Measurements from ENCODE around the gene MFAP2.

Gene MFAP2

DNA sequence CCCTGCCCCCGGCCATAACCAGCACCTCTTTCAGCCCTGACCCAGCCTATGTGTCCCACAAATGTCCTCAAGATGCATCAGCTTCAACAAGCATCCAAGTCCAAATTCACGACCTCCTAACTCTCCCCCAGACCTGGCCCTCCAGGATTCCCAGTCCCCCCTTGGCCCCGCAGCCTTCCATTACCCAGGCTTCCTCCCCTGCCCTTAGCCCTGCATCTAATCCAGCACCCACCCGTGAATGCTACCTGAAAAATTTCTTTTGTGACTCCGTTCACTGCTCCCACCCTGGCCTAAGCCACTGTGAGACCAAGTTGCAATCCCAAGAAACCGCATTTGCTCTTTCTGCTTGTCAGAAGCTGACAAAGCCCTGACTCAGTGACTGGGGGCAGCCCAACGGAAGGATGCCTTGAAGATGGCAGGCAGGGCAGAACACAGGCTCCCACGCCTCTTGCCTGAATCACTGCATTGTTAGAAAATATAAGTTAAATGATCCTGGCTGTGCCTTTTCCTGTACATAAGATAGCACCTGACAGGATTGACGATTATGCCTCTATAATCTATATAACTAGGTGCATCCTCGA, 939 bp upstream of the MFAP2 start:
- Histone ChIP-seq H3K4me1 (ENCODE audit: control insufficient read depth, insufficient read depth, low read length, unreplicated experiment) (peaks cover 24% of the 10 kb centered on the region), H3K79me2 (ENCODE audit: control insufficient read depth, insufficient read depth, low read length, unreplicated experiment) (peaks cover 8% of the 10 kb centered on the region), H3K4me3 (ENCODE audit: low read depth, low read length) (peak overlapping the region; percentile 78; the same call in 1 of the 2 replicates), H3K27ac (ENCODE audit: low read depth, low read length) (peak overlapping the region; percentile 88), H3K36me3 (ENCODE audit: insufficient read depth, low read length) (no peaks in the 10 kb centered on the region), H3K27me3 (ENCODE audit: insufficient read depth, low read length) (no peaks in the 10 kb centered on the region), H2AFZ (ENCODE audit: low read length, unreplicated experiment) (no peak overlapping the region)

GRCh38 chr1:16979475-16980327, 719 bp downstream of the MFAP2 start:
- no peaks in the 10 kb centered on the region for H3K27me3 ChIP-seq (ENCODE audit: insufficient read depth, low read length)
- no peak overlapping the region for H2AFZ ChIP-seq (ENCODE audit: low read length, unreplicated experiment)
- H3K36me3 ChIP-seq (ENCODE audit: insufficient read depth, low read length), result no peaks in the 10 kb centered on the region
- peak overlapping the region; percentile 26; the same call in 1 of the 2 replicates for H3K27ac ChIP-seq (ENCODE audit: low read depth, low read length)
- peaks cover 21% of the 10 kb centered on the region for H3K4me1 ChIP-seq (ENCODE audit: control insufficient read depth, insufficient read depth, low read length, unreplicated experiment)
- peak overlapping the region; percentile 78 for H3K4me3 ChIP-seq (ENCODE audit: low read depth, low read length)
- H3K79me2 ChIP-seq (ENCODE audit: control insufficient read depth, insufficient read depth, low read length, unreplicated experiment), result peaks cover 8% of the 10 kb centered on the region

GRCh38 chr1:16978567-16979474, 1.6 kb downstream of the MFAP2 start:
- Histone ChIP-seq H3K79me2 (ENCODE audit: control insufficient read depth, insufficient read depth, low read length, unreplicated experiment) (peaks cover 8% of the 10 kb centered on the region), H3K27me3 (ENCODE audit: insufficient read depth, low read length) (no peaks in the 10 kb centered on the region), H3K36me3 (ENCODE audit: insufficient read depth, low read length) (no peaks in the 10 kb centered on the region), H2AFZ (ENCODE audit: low read length, unreplicated experiment) (no peak overlapping the region), H3K27ac (ENCODE audit: low read depth, low read length) (peak overlapping the region; percentile 26; the same call in 1 of the 2 replicates), H3K4me3 (ENCODE audit: low read depth, low read length) (peak overlapping the region; percentile 78), H3K4me1 (ENCODE audit: control insufficient read depth, insufficient read depth, low read length, unreplicated experiment) (peaks cover 14% of the 10 kb centered on the region)

GRCh38 chr1:16978139-16978538, 2.3 kb downstream of the MFAP2 start:
- Histone ChIP-seq H3K4me3 (ENCODE audit: low read depth, low read length) (no peak overlapping the region), H3K4me1 (ENCODE audit: control insufficient read depth, insufficient read depth, low read length, unreplicated experiment) (peaks cover 14% of the 10 kb centered on the region), H3K36me3 (ENCODE audit: insufficient read depth, low read length) (no peaks in the 10 kb centered on the region), H3K27me3 (ENCODE audit: insufficient read depth, low read length) (no peaks in the 10 kb centered on the region), H3K27ac (ENCODE audit: low read depth, low read length) (no peak overlapping the region), H3K79me2 (ENCODE audit: control insufficient read depth, insufficient read depth, low read length, unreplicated experiment) (peaks cover 8% of the 10 kb centered on the region), H2AFZ (ENCODE audit: low read length, unreplicated experiment) (no peak overlapping the region)

- H3K27me3 ChIP-seq (ENCODE audit: insufficient read depth, low read length), result no peaks in the 10 kb centered on the region
- H3K4me1 ChIP-seq (ENCODE audit: control insufficient read depth, insufficient read depth, low read length, unreplicated experiment), result peaks cover 14% of the 10 kb centered on the region
- no peaks in the 10 kb centered on the region for H3K36me3 ChIP-seq (ENCODE audit: insufficient read depth, low read length)
- H3K4me3 ChIP-seq (ENCODE audit: low read depth, low read length), result no peak overlapping the region
- H3K27ac ChIP-seq (ENCODE audit: low read depth, low read length), result no peak overlapping the region
- H2AFZ ChIP-seq (ENCODE audit: low read length, unreplicated experiment), result no peak overlapping the region
- H3K79me2 ChIP-seq (ENCODE audit: control insufficient read depth, insufficient read depth, low read length, unreplicated experiment), result peaks cover 8% of the 10 kb centered on the region
Measured at GRCh38 chr1:16977377-16977776, 3.0 kb downstream of the MFAP2 start.

DNA sequence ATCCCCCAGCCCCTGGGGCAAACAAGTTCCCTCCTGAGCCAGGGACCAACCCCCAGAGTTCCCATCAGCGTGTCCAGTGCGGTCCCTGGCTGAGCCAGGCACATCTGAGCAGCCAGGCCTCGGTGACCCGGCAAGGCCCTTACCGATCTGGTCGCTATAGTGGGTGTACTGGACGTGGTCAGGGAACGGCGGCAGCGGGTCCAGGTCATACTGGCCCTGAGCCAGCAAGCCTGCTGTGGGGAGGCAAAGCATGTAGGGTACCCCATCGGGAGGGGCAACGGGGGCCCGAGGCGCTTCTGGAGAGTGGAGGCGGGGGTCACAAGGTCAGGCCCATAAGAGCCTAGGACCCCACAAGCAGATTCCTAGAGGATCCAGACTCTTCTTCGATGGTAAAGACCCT, 3.5 kb downstream of the MFAP2 start:
- Histone ChIP-seq H3K79me2 (ENCODE audit: control insufficient read depth, insufficient read depth, low read length, unreplicated experiment) (peaks cover 8% of the 10 kb centered on the region), H3K27ac (ENCODE audit: low read depth, low read length) (no peak overlapping the region), H3K4me1 (ENCODE audit: control insufficient read depth, insufficient read depth, low read length, unreplicated experiment) (peaks cover 14% of the 10 kb centered on the region), H3K27me3 (ENCODE audit: insufficient read depth, low read length) (no peaks in the 10 kb centered on the region), H3K4me3 (ENCODE audit: low read depth, low read length) (no peak overlapping the region), H2AFZ (ENCODE audit: low read length, unreplicated experiment) (no peak overlapping the region), H3K36me3 (ENCODE audit: insufficient read depth, low read length) (no peaks in the 10 kb centered on the region)

- H2AFZ ChIP-seq (ENCODE audit: low read length, unreplicated experiment), result no peak overlapping the region
- peaks cover 3% of the 10 kb centered on the region for H3K4me1 ChIP-seq (ENCODE audit: control insufficient read depth, insufficient read depth, low read length, unreplicated experiment)
- H3K27me3 ChIP-seq (ENCODE audit: insufficient read depth, low read length), result no peaks in the 10 kb centered on the region
- H3K27ac ChIP-seq (ENCODE audit: low read depth, low read length), result no peak overlapping the region
- H3K36me3 ChIP-seq (ENCODE audit: insufficient read depth, low read length), result no peaks in the 10 kb centered on the region
- H3K4me3 ChIP-seq (ENCODE audit: low read depth, low read length), result no peak overlapping the region
- peaks cover 8% of the 10 kb centered on the region for H3K79me2 ChIP-seq (ENCODE audit: control insufficient read depth, insufficient read depth, low read length, unreplicated experiment)
Measured at GRCh38 chr1:16975838-16976237, 4.6 kb downstream of the MFAP2 start.

DNA sequence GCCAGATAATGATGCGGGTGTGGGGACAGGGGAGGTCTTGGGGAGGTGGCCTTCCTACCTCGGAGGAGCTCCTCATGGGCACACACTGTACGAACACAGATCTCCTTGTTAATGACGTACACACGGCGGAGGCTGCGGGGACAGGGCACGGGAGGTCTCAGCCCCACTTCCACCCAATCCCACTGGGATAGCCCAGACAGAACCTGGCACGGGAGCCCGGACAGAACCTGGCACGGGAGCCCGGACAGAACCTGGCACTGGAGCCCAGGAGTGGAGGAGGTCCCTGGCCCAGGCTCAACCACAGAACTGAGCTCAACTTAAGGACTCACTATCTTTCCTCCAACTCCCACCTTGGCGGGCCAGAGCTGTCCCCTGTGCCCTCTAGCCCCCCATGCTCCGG, 5.2 kb downstream of the MFAP2 start:
- peaks cover 8% of the 10 kb centered on the region for H3K79me2 ChIP-seq (ENCODE audit: control insufficient read depth, insufficient read depth, low read length, unreplicated experiment)
- H3K27ac ChIP-seq (ENCODE audit: low read depth, low read length), result no peak overlapping the region
- no peaks in the 10 kb centered on the region for H3K36me3 ChIP-seq (ENCODE audit: insufficient read depth, low read length)
- H3K4me1 ChIP-seq (ENCODE audit: control insufficient read depth, insufficient read depth, low read length, unreplicated experiment), result peaks cover 3% of the 10 kb centered on the region
- no peak overlapping the region for H3K4me3 ChIP-seq (ENCODE audit: low read depth, low read length)
- no peak overlapping the region for H2AFZ ChIP-seq (ENCODE audit: low read length, unreplicated experiment)
- H3K27me3 ChIP-seq (ENCODE audit: insufficient read depth, low read length), result no peaks in the 10 kb centered on the region

DNA sequence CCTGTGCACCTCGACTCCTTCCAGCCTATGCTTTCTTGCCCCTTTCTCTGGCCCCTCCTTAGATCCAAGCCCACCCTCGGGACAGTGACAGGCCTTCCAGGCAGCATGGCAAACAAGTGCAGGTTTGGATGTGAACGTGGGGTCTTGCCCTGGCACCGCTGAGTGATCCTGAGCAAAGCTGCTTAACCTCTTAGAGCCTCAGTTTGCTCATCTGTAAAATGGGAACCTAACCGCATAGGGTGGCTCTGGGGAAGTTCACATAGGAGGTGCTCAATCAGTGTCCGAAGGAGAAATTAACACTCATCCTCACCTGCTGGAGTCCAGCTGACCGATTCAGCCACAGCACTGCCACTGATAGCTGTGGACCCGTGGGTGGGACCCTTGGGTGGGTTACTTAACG, 7.2 kb downstream of the MFAP2 start:
- Histone ChIP-seq H3K36me3 (ENCODE audit: insufficient read depth, low read length) (no peaks in the 10 kb centered on the region), H3K4me1 (ENCODE audit: control insufficient read depth, insufficient read depth, low read length, unreplicated experiment) (no peaks in the 10 kb centered on the region), H3K27ac (ENCODE audit: low read depth, low read length) (no peak overlapping the region), H3K27me3 (ENCODE audit: insufficient read depth, low read length) (no peaks in the 10 kb centered on the region), H3K4me3 (ENCODE audit: low read depth, low read length) (no peak overlapping the region), H3K79me2 (ENCODE audit: control insufficient read depth, insufficient read depth, low read length, unreplicated experiment) (no peaks in the 10 kb centered on the region), H2AFZ (ENCODE audit: low read length, unreplicated experiment) (no peak overlapping the region)

DNA sequence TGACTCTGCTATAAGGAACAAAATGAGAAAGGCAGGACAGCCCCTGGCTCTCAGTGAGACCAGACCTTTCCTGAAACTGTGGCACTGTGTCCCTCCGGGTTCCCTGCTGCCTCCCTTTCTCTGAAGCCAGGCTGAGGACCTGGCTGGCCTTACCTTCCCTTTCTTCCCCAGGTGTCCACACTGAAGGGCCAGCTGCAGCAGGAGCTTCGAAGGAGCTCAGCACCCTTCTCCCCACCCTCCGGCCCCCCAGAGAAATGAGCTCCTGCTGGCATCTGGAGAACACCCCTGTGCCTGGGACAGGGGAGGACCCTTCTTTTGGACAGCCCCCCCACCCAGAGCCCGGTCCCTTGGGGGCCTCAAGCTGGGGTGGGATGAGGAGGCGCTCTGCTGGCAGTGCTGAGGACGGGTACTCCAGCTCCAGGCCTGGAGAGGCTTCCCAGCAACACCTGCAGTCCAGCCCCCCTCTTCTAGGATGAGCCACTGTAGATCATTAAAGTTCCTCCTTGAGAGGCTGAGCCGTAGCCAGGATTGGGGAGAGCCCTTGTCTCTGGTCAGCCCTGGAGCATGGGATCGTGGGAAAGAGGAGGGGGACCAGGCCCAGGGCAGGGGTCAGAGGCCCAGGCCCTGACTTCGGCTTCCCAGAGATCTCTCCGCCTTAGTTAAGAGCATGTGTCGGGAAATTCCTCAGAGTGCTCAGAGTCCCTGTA, 8.1 kb downstream of the MFAP2 start:
- Histone ChIP-seq H3K27me3 (ENCODE audit: insufficient read depth, low read length) (no peaks in the 10 kb centered on the region), H2AFZ (ENCODE audit: low read length, unreplicated experiment) (no peak overlapping the region), H3K4me3 (ENCODE audit: low read depth, low read length) (no peak overlapping the region), H3K27ac (ENCODE audit: low read depth, low read length) (no peak overlapping the region), H3K79me2 (ENCODE audit: control insufficient read depth, insufficient read depth, low read length, unreplicated experiment) (no peaks in the 10 kb centered on the region), H3K36me3 (ENCODE audit: insufficient read depth, low read length) (no peaks in the 10 kb centered on the region), H3K4me1 (ENCODE audit: control insufficient read depth, insufficient read depth, low read length, unreplicated experiment) (peaks cover 4% of the 10 kb centered on the region)
